Measurements from ENCODE around the gene TCEANC. TPM values are rescaled to one million over a fixed set of nuclear protein-coding genes. Genes with fewer than 3 reads are reported as not detected.

The TCEANC gene
- total RNA-seq, 1 experiment from 2014 or later, result 4.0 TPM

- no peak for TF ChIP-seq CTCF (IDR thresholded peaks at IDR 0.05; ENCODE audit: unreplicated experiment)
- BruUV-seq (replicated peaks), result no TSS peak
- peaks cover 14% of the 10 kb centered on the region for H3K27me3 Mint-ChIP-seq (ENCODE audit: insufficient read depth, unreplicated experiment)
- no peaks in the 10 kb centered on the region for H3K9me3 Mint-ChIP-seq (ENCODE audit: unreplicated experiment)
- H3K4me1 Mint-ChIP-seq (ENCODE audit: insufficient read depth, unreplicated experiment), result peaks cover 33% of the 10 kb centered on the region
- H3K36me3 Mint-ChIP-seq (ENCODE audit: insufficient read depth, unreplicated experiment), result no peaks in the 10 kb centered on the region
- intact Hi-C loops (cut with micrococcal nuclease), result no loop called here
- ChIA-PET CTCF (interaction anchor here (0.6 to 2.0 kb wide), 11 partner anchors 19 to 896 kb away, joined by 3 to 7 read pairs (median 4); partner anchors contain the start of genes OFD1 and TRAPPC2), POLR2A (interaction anchor here (0.6 to 15.4 kb wide), 19 partner anchors 9 to 341 kb away, joined by 3 to 213 read pairs (median 5); partner anchors contain the start of genes GEMIN8, OFD1, TCEANC and TRAPPC2)
- H3K27ac Mint-ChIP-seq (ENCODE audit: low read depth, unreplicated experiment), result peak overlapping the region; percentile 77
- H3K4me3 Mint-ChIP-seq (ENCODE audit: unreplicated experiment), result peak overlapping the region; percentile 84
- no peak for DNase-seq (ENCODE audit: unreplicated experiment)
These were observed 35.5 kb downstream of the TCEANC start for GRCh38 chrX:13688384-13688957.

- intact Hi-C loops (cut with micrococcal nuclease), result loop anchor here (1.0 kb wide), 1 partner anchor 30 kb away; no protein-coding TSS in a partner anchor
- peak within 1 kb of the TSS; percentile 77 for H3K27ac Mint-ChIP-seq (ENCODE audit: low read depth, unreplicated experiment)
- DNase-seq (ENCODE audit: unreplicated experiment), result peak; percentile 86
- H3K36me3 Mint-ChIP-seq (ENCODE audit: insufficient read depth, unreplicated experiment), result no peaks in the 10 kb centered on the region
- H3K9me3 Mint-ChIP-seq (ENCODE audit: unreplicated experiment), result no peaks in the 10 kb centered on the region
- no peak for TF ChIP-seq CTCF (IDR thresholded peaks at IDR 0.05; ENCODE audit: unreplicated experiment)
- H3K4me3 Mint-ChIP-seq (ENCODE audit: unreplicated experiment), result peak within 1 kb of the TSS; percentile 84
- peaks cover 8% of the 10 kb centered on the region for H3K27me3 Mint-ChIP-seq (ENCODE audit: insufficient read depth, unreplicated experiment)
- no TSS peak for BruUV-seq (replicated peaks)
- ChIA-PET CTCF (interaction anchor here (0.6 to 1.7 kb wide), 7 partner anchors 45 to 896 kb away, joined by 3 to 7 read pairs (median 3); partner anchors contain the start of genes OFD1 and TRAPPC2), POLR2A (interaction anchor here (0.6 to 15.4 kb wide), 18 partner anchors 8 to 206 kb away, joined by 3 to 213 read pairs (median 6); partner anchors contain the start of genes OFD1, TCEANC and TRAPPC2)
- H3K4me1 Mint-ChIP-seq (ENCODE audit: insufficient read depth, unreplicated experiment), result peaks cover 37% of the 10 kb centered on the region
These were observed 36.2 kb downstream of the TCEANC start, which contains the start of gene RAB9A for GRCh38 chrX:13688958-13689740. TSS of gene RAB9A (plus strand) at chrX:13689128. CDS start at chrX:13708747, 19,619 bp downstream.

GRCh38 chrX:13689741-13690211 is 36.8 kb downstream of the TCEANC start:
- ChIA-PET POLR2A (interaction anchor here (0.6 to 15.4 kb wide), 12 partner anchors 8 to 340 kb away, joined by 3 to 213 read pairs (median 10); partner anchors contain the start of genes GEMIN8, OFD1, TCEANC and TRAPPC2), CTCF (interaction anchor here (0.7 kb wide), 2 partner anchors 147 to 744 kb away, joined by 3 read pairs; no protein-coding TSS in a partner anchor)
- intact Hi-C loops (cut with micrococcal nuclease), result loop anchor here (1.0 kb wide), 1 partner anchor 30 kb away; no protein-coding TSS in a partner anchor
- H3K9me3 Mint-ChIP-seq (ENCODE audit: unreplicated experiment), result no peaks in the 10 kb centered on the region
- peak; percentile 44 for DNase-seq (ENCODE audit: unreplicated experiment)
- H3K4me3 Mint-ChIP-seq (ENCODE audit: unreplicated experiment), result peak overlapping the region; percentile 84
- no peaks in the 10 kb centered on the region for H3K36me3 Mint-ChIP-seq (ENCODE audit: insufficient read depth, unreplicated experiment)
- BruUV-seq (replicated peaks), result TSS peak; percentile 61
- peak overlapping the region; percentile 77 for H3K27ac Mint-ChIP-seq (ENCODE audit: low read depth, unreplicated experiment)
- no peak for TF ChIP-seq CTCF (IDR thresholded peaks at IDR 0.05; ENCODE audit: unreplicated experiment)
- H3K4me1 Mint-ChIP-seq (ENCODE audit: insufficient read depth, unreplicated experiment), result peaks cover 34% of the 10 kb centered on the region
- peaks cover 2% of the 10 kb centered on the region for H3K27me3 Mint-ChIP-seq (ENCODE audit: insufficient read depth, unreplicated experiment)

All from MCF 10A (cell line).